B cell (primary cell): ENCODE results near the gene SFTPA2.

Experiments
- EZH2 ChIP-seq: IDR thresholded peaks from 2 replicates; pipeline ENCODE4 v1.6.1; 2012; ENCODE audit warnings: borderline replicate concordance, low read depth, mild to moderate bottlenecking, moderate library complexity, low read length; ENCODE audit not compliant: insufficient read depth, poor library complexity, severe bottlenecking
- TF ChIP-seq, protein P1 (sequence below): fragments of 200-600 bp; IDR thresholded peaks from one replicate; pipeline ENCODE4 v1.8.0; 2022; ENCODE audit warnings: antibody characterized with exemption, mild to moderate bottlenecking

DNA sequence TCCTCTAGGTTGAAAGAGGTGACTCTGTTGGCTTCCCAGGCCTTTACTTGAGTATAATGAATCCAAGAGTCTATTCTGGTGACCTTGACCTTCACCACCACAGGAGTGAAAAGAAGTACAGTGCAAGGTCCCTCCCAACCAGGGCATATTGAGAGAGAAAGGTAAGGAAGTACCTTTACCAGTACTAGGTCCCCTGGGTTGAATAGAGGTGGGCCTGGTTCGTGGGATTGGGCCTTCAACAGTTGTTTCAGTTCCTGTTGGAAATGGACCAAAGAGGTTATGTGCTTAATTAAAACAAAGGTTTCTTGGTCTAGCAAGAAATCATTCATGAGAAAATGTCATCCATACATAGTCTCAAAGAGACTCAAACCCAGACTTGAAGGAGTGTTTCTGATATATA, 44.1 kb upstream of the SFTPA2 start:
- TF ChIP-seq, protein P1, sequence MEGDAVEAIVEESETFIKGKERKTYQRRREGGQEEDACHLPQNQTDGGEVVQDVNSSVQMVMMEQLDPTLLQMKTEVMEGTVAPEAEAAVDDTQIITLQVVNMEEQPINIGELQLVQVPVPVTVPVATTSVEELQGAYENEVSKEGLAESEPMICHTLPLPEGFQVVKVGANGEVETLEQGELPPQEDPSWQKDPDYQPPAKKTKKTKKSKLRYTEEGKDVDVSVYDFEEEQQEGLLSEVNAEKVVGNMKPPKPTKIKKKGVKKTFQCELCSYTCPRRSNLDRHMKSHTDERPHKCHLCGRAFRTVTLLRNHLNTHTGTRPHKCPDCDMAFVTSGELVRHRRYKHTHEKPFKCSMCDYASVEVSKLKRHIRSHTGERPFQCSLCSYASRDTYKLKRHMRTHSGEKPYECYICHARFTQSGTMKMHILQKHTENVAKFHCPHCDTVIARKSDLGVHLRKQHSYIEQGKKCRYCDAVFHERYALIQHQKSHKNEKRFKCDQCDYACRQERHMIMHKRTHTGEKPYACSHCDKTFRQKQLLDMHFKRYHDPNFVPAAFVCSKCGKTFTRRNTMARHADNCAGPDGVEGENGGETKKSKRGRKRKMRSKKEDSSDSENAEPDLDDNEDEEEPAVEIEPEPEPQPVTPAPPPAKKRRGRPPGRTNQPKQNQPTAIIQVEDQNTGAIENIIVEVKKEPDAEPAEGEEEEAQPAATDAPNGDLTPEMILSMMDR = no peak
- TF ChIP-seq EZH2 = no peak
